A549 (cell line): ENCODE data around the gene EDA2R.

Experiments used
- BHLHE40 ChIP-seq: IDR thresholded peaks from 2 replicates; pipeline ENCODE4 v1.6.1; 2012; ENCODE audit warnings: low read depth, low read length, inconsistent platforms
- GATA3 ChIP-seq: IDR thresholded peaks from 2 replicates; pipeline ENCODE4 v1.6.1; 2012; ENCODE audit warnings: borderline replicate concordance
- KDM1A ChIP-seq: fragments of 200-600 bp; sonication (generic); IDR thresholded peaks from 2 replicates; pipeline ENCODE4 v1.6.1; 2016; ENCODE audit warnings: low read depth, mild to moderate bottlenecking
- POLR2AphosphoS2 ChIP-seq: conservative IDR thresholded peaks from 2 replicates; pipeline ENCODE4 v1.6.1; 2012; ENCODE audit warnings: low read length, improper control_type of control experiment, inconsistent platforms
- RAD21 ChIP-seq, 2 experiments: fragments of >200 bp in 1 of 2; sonication (Bioruptor Twin) in 1 of 2; formaldehyde crosslinking in 1 of 2; IDR thresholded peaks in 1 of 2; conservative IDR thresholded peaks in 1 of 2; 2 replicates in 1 of 2; 3 replicates in 1 of 2; pipeline ENCODE4 v1.6.1; 2012 to 2018; ENCODE audit warnings: inconsistent platforms in 1 of 2
- RFX5 ChIP-seq: fragments of 450-650 bp; IDR thresholded peaks from 2 replicates; pipeline ENCODE4 v1.7.1; 2014; ENCODE audit warnings: antibody characterized with exemption, mild to moderate bottlenecking, moderate library complexity
- TF ChIP-seq, protein P1 (sequence below): fragments of >200 bp; sonication (Bioruptor Twin); formaldehyde crosslinking; IDR thresholded peaks from 3 replicates; pipeline ENCODE4 v1.5.1; 2016
- TF ChIP-seq, protein P2 (sequence below): IDR thresholded peaks from 2 replicates; pipeline ENCODE4 v1.6.1; 2012

DNA sequence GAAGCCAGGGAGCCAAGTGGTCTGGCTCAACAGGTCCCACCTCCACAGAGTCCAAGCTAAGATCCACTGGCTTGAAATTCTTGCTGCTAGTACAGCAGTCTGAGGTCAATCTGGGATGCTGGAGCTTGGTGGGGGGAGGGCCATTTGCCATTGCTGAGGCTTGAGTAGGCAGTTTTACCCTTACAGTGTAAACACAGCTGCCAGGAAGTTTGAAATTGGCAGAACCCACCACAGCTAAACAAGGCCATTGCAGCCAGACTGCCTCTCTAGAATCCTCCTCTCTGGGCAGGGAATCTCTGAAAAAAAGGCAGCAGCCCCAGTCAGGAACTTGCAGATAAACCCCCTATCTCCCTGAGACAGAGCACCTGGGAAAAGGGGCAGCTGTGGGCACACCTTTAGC lies 84.9 kb downstream of the EDA2R start:
- TF ChIP-seq BHLHE40 (no peak), GATA3 (no peak), POLR2AphosphoS2 (no peak), KDM1A (no peak), RAD21 (conservative IDR thresholded peaks at IDR 0.05 in 1 of 2, IDR thresholded peaks at IDR 0.05 in 1 of 2) (no peak), RFX5 (no peak)
- TF ChIP-seq, protein P1, sequence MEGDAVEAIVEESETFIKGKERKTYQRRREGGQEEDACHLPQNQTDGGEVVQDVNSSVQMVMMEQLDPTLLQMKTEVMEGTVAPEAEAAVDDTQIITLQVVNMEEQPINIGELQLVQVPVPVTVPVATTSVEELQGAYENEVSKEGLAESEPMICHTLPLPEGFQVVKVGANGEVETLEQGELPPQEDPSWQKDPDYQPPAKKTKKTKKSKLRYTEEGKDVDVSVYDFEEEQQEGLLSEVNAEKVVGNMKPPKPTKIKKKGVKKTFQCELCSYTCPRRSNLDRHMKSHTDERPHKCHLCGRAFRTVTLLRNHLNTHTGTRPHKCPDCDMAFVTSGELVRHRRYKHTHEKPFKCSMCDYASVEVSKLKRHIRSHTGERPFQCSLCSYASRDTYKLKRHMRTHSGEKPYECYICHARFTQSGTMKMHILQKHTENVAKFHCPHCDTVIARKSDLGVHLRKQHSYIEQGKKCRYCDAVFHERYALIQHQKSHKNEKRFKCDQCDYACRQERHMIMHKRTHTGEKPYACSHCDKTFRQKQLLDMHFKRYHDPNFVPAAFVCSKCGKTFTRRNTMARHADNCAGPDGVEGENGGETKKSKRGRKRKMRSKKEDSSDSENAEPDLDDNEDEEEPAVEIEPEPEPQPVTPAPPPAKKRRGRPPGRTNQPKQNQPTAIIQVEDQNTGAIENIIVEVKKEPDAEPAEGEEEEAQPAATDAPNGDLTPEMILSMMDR = no peak
- TF ChIP-seq, protein P2, sequence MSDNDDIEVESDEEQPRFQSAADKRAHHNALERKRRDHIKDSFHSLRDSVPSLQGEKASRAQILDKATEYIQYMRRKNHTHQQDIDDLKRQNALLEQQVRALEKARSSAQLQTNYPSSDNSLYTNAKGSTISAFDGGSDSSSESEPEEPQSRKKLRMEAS = no peak
